C4-2B (cell line): Measurements from ENCODE around the gene FIP1L1.

Source experiments
- ZFX ChIP-seq: fragments of 450-650 bp; IDR thresholded peaks from 2 replicates; pipeline ENCODE4 v1.6.1; 2017
- TF ChIP-seq, protein P1 (sequence below): fragments of 450-650 bp; conservative IDR thresholded peaks from 2 replicates; pipeline ENCODE4 v1.5.1; 2017; ENCODE audit warnings: mild to moderate bottlenecking

DNA sequence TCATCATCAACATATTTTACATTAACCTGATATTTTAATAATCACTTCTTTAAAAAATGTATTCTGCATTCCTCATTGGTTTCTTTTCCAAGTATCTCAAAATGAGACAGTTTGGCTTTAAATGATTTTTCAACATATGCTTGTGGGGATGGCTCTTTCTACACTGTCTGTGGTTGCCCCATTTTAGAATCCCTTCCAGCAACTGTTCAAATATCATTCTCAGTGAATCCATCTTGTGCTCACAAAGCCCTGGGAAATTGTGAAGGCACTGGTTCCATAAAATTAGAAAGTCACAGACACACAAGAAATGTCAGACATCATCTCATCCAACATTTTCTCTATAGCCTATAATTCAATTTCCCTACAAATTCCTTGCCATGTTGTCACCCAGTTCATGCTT, 110.3 kb downstream of the FIP1L1 start:
- TF ChIP-seq, protein P1, sequence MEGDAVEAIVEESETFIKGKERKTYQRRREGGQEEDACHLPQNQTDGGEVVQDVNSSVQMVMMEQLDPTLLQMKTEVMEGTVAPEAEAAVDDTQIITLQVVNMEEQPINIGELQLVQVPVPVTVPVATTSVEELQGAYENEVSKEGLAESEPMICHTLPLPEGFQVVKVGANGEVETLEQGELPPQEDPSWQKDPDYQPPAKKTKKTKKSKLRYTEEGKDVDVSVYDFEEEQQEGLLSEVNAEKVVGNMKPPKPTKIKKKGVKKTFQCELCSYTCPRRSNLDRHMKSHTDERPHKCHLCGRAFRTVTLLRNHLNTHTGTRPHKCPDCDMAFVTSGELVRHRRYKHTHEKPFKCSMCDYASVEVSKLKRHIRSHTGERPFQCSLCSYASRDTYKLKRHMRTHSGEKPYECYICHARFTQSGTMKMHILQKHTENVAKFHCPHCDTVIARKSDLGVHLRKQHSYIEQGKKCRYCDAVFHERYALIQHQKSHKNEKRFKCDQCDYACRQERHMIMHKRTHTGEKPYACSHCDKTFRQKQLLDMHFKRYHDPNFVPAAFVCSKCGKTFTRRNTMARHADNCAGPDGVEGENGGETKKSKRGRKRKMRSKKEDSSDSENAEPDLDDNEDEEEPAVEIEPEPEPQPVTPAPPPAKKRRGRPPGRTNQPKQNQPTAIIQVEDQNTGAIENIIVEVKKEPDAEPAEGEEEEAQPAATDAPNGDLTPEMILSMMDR: no peak
- no peak for TF ChIP-seq ZFX
